ENCODE measurements around the gene RASGEF1C.

- no peak for TF ChIP-seq POLR2AphosphoS5 (IDR thresholded peaks at IDR 0.05)
- TF ChIP-seq EP300 (IDR thresholded peaks at IDR 0.05), result no peak
Measured at GRCh38 chr5:180080486-180081280, 128.3 kb downstream of the RASGEF1C start.
